Measurements from ENCODE around the gene RGMB. TPM values are rescaled to one million over a fixed set of nuclear protein-coding genes. Genes with fewer than 3 reads are reported as not detected.

RGMB gene
- total RNA-seq, 1 experiment from 2014 or later: 1.2 TPM

DNA sequence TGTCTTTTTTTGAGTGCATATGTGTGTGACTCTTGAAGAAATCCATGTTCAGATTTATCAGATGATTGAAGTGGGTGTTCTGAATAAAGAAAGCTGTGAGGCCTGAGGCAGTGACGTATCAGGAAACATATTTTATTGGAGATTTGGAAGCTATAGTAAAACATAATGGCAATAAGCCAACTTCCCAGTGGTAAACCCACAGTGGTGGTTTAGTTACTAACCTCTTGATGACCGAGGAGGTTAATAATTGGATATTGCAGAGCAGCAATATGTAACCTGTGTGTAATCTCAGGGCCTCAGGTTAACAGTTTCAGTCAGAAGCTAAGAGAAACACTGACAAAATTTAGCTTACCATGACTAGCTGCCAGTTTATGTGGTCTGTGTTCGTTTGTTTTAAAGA lies 6.9 kb downstream of the RGMB start:
- DNase-seq (ENCODE audit: low spot score): no peak
- in situ Hi-C loops (cut with HindIII; ENCODE audit: low sequenced_read_pairs): no loop called here

DNA sequence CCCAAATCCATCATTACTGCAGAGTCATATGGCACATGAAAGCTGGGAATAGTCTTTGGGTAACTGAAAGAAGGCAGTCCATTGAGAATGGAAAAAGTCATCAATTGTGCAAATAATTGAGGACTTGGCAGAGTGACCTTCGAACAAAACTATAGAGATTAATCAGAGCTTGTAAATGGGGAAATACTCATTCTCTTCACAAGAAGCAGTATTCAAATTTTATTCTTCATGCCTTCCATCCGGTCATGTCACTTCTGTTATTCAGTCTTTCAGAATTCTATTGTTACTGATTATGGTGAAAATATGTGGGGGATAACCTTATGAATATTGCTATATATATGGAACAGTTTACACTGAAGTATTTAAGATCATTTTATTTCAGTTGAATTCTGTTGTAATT lies 8.1 kb downstream of the RGMB start:
- in situ Hi-C loops (cut with HindIII; ENCODE audit: low sequenced_read_pairs): no loop called here
- DNase-seq (ENCODE audit: low spot score): no peak

DNA sequence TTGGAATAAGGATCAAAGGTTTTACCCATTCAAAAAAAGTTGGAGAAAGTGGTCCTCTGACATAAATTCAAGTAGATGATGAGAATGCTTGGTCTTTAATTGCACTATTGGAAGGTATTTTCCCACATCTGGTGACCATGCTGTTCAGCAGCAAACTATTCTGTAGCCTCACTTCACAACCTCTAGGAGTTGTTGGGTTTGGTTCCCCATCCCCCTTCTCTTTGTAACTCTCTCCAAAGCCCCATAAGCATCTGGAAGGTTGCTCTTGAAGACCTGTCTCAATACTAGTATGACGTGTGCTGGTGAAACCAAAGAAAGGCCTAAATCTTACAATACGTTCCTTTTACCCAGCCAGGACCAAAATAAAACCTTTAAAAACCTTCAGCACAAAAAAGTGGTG lies 8.5 kb downstream of the RGMB start:
- no peak for DNase-seq (ENCODE audit: low spot score)
- in situ Hi-C loops (cut with HindIII; ENCODE audit: low sequenced_read_pairs): no loop called here

- DNase-seq (ENCODE audit: low spot score): no peak
- in situ Hi-C loops (cut with HindIII; ENCODE audit: low sequenced_read_pairs): no loop called here
Observed at GRCh38 chr5:98783051-98783649, 9.7 kb downstream of the RGMB start.

GRCh38 chr5:98784411-98784810 lies 10.9 kb downstream of the RGMB start:
- in situ Hi-C loops (cut with HindIII; ENCODE audit: low sequenced_read_pairs): no loop called here
- DNase-seq (ENCODE audit: low spot score): no peak

GRCh38 chr5:98785244-98785643 lies 11.8 kb downstream of the RGMB start:
- no peak for DNase-seq (ENCODE audit: low spot score)
- in situ Hi-C loops (cut with HindIII; ENCODE audit: low sequenced_read_pairs): no loop called here

DNA sequence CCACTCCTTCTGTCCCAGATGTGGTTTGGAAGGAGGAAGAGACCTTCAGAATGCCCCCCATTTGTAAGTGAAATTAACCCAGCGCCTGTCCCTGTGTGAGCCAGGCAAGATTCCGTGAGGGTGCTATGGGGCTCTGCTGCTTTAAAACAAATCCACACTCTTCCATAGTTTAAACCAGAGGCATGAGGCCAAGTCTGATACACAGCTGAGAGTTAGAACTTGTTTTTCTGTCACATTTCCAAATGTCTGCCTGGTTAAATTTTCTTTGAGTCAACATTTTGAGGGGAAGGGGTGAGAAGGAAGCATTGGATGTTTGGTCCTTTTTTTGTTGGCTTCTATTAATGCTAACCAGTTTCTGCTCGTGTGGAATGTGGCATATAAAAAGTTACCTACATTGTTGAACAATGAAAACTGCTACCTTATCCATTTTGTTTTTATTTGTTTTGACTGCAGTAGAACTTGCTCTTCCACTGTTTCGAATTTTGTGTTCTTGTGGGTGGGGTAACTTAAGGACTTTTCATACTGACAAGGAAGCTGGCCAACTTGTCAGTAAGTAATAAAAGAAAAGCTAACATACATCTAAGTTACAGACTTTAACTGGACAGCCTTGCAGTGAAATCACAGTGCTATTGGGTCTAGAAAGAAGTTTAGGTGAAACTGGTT lies 12.9 kb downstream of the RGMB start:
- in situ Hi-C loops (cut with HindIII; ENCODE audit: low sequenced_read_pairs): no loop called here
- DNase-seq (ENCODE audit: low spot score): no peak

- DNase-seq (ENCODE audit: low spot score): peak; percentile 40
- in situ Hi-C loops (cut with HindIII; ENCODE audit: low sequenced_read_pairs): no loop called here
Observed at GRCh38 chr5:98787131-98787719, 13.8 kb downstream of the RGMB start.

DNA sequence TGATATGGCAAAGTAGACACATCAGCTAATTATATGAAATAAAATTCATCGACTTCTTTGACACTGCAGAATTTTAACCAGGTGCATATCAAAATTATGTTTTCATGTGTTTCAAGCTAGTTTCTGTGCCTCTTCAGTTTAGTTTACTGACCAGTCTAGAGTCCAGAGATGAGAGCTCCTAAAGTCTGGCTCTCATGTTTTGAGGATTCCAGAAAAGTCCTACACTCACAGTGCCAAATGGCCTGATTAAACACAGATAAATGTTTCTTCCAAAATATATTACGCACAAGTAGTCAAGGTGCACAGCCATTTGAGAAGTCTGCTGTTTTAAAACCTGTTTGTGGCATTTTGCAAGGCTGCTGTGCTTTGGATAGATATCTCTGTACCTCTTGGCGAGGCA lies 15.6 kb downstream of the RGMB start:
- in situ Hi-C loops (cut with HindIII; ENCODE audit: low sequenced_read_pairs): no loop called here
- DNase-seq (ENCODE audit: low spot score): no peak

GRCh38 chr5:98791001-98791519 lies 17.6 kb downstream of the RGMB start:
- in situ Hi-C loops (cut with HindIII; ENCODE audit: low sequenced_read_pairs): no loop called here
- DNase-seq (ENCODE audit: low spot score): no peak

GRCh38 chr5:98791898-98792580 lies 18.6 kb downstream of the RGMB start:
- in situ Hi-C loops (cut with HindIII; ENCODE audit: low sequenced_read_pairs): no loop called here
- DNase-seq (ENCODE audit: low spot score): no peak

- DNase-seq (ENCODE audit: low spot score): no peak
- in situ Hi-C loops (cut with HindIII; ENCODE audit: low sequenced_read_pairs): no loop called here
Observed at GRCh38 chr5:98793223-98793622, 19.8 kb downstream of the RGMB start.

DNA sequence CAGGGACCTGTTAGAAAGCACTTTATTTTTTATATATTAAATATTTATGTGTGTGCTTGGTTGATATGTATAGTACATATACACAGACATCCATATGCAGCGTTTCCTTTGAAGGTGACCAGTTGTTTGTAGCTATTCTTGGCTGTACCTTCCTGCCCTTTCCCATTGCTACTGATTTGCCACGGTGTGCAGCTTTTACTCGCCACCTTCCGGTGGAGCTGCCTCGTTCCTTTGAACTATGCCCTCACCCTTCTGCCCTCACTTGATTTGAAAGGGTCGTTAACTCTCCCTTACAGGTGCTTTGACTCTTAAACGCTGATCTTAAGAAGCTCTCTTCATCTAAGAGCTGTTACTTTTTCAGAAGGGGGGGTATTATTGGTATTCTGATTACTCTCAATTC lies 20.5 kb downstream of the RGMB start:
- in situ Hi-C loops (cut with HindIII; ENCODE audit: low sequenced_read_pairs): no loop called here
- no peak for DNase-seq (ENCODE audit: low spot score)

DNA sequence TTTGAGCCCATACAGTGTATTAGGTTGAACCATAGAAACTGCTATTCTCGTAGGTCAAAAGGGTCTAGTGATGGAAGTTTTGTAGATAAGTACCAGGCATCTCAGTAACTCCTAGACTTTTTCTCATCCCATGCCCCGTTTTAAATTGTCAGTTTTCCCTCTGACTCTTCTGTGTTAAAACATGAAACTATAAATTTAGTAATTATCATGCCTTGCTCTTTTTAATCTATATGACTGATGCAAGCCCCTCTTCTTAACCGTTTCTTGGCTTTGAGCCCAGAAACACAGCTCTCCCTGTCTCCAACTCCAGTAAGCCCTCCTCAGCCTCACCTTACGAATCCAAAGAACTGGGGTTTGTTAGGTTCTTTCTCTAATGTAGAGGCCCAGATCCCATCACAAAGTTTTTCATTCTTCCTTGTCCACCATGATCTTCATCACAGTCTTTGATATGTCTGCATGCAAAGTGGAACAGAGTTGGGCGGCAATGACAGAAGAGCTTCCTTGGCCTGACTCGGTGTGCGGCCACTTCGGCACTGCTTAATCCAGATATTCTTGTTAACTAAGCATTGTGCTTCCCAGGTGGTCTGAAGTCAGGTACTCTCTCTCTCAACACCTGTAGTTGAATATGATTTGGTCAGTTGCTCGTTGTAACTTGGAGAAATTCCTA lies 21.1 kb downstream of the RGMB start:
- in situ Hi-C loops (cut with HindIII; ENCODE audit: low sequenced_read_pairs): no loop called here
- no peak for DNase-seq (ENCODE audit: low spot score)

GRCh38 chr5:98795243-98795642 lies 21.8 kb downstream of the RGMB start:
- in situ Hi-C loops (cut with HindIII; ENCODE audit: low sequenced_read_pairs): no loop called here

DNA sequence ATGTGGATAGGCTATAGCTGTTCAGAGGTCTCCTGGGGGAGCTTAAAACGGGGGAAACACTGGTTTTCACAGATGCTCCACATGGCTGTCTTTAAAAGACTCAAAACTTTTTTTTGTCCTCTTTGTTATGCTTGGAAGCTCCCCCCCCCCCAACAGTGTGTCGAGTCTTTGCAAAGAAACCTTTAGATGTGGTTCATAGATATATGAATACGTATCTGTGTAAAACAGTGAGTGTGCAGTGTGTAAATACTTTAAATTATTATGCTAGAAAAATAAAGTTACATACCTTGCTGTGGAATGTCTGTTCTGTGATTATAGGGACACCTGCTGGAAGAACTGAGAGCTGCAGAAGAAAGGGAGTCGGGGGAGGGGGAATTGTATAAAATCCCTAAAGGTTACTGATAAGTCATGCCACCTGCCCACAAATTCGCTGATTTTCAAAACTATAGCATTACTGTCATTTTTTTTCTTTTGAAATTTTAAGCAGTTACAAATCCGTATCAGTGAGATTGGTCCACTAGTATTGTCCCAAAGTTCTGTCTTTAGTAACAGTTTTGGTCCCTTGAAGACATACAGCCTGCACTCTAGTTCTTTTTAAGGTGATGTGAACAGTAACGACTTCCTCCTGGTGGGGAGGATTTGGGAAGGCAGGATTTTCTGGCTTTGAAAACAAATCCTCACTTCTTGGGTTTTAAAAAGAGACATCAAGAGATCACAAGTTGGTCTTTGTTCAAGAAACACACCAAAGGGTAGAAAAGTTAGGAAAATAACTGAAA lies 22.9 kb downstream of the RGMB start:
- in situ Hi-C loops (cut with HindIII; ENCODE audit: low sequenced_read_pairs): no loop called here
- DNase-seq (ENCODE audit: low spot score): peak; percentile 58

More at GRCh38 chr5:98795243-98795642, 21.8 kb downstream of the RGMB start:
- DNase-seq (ENCODE audit: low spot score): no peak

DNA sequence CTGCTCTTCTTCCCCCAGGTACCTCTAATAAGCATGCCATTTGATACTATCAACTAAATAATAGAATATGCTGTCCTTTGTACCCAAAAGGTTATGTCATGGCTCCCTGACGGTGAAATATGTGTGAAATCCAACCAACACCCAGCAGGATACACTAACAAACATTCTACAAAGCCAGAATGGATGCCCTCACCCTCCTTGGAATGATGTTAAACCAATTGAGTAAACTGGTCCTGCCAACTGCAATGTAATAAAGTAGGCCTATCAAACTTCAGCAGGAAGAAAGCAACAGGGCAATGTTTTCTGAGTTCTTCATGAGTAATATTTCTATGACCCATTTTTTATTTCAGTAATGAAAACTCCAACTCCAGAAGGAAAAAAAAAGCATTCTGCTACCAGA lies 24.9 kb downstream of the RGMB start:
- in situ Hi-C loops (cut with HindIII; ENCODE audit: low sequenced_read_pairs): no loop called here
- DNase-seq (ENCODE audit: low spot score): no peak

GRCh38 chr5:98798847-98799246 lies 25.4 kb downstream of the RGMB start:
- in situ Hi-C loops (cut with HindIII; ENCODE audit: low sequenced_read_pairs): no loop called here
- no peak for DNase-seq (ENCODE audit: low spot score)

DNA sequence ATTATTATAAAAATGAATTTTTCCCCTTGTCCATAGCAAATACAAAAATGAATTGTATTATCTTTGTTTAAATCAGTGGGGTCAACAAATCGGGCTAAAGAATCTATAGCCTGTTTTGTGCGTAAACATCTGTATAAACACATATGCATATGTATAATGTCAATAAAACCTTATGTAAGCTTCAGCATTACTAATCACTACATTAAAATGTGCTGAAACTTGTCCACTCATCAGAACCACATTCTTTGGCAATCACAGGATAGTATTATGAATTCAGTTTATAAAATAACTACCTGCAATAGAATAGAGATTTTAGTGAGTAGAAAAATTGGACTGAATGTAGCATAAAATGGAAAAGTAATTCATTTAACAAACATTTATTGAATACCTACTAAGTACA lies 30.6 kb downstream of the RGMB start:
- no peak for DNase-seq (ENCODE audit: low spot score)
- in situ Hi-C loops (cut with HindIII; ENCODE audit: low sequenced_read_pairs): no loop called here
